NOMO-1 (cell line): ENCODE data around the gene TMEM131.
"Not testable (repeated sequence)": the region's sequence is repeated elsewhere in the genome, so short reads cannot be mapped to it uniquely, and the experiment has no call there.

Experiments used
- DNase-seq, 2 experiments: peaks; one replicate each; lab custom pipeline; 2025; ENCODE audit not compliant: unreplicated experiment in 2 of 2; lab: John Stamatoyannopoulos, UW

TMEM131 gene

GRCh38 chr2:97917668-97918067 is 78.1 kb downstream of the TMEM131 start:
- DNase-seq = not testable (repeated sequence)

GRCh38 chr2:97914691-97915213 is 81.0 kb downstream of the TMEM131 start:
- no peak for DNase-seq

- DNase-seq = no peak
These were observed 81.9 kb downstream of the TMEM131 start for GRCh38 chr2:97913846-97914245.

GRCh38 chr2:97911922-97912575 is 83.7 kb downstream of the TMEM131 start:
- no peak for DNase-seq

GRCh38 chr2:97911206-97911921 is 84.4 kb downstream of the TMEM131 start:
- DNase-seq = peak; percentile 39 to 97

- DNase-seq = peak in 1 of 2 experiments; percentile 22
These were observed 85.1 kb downstream of the TMEM131 start for GRCh38 chr2:97910403-97911205.

GRCh38 chr2:97908208-97908676 is 87.5 kb downstream of the TMEM131 start:
- DNase-seq = peak in 1 of 2 experiments; percentile 36

- DNase-seq = no peak
These were observed 88.2 kb downstream of the TMEM131 start for GRCh38 chr2:97907369-97908100.

- DNase-seq = no peak
These were observed 89.4 kb downstream of the TMEM131 start for GRCh38 chr2:97906307-97906706.

- no peak for DNase-seq
These were observed 90.5 kb downstream of the TMEM131 start for GRCh38 chr2:97905294-97905693.

GRCh38 chr2:97901862-97902261 is 93.9 kb downstream of the TMEM131 start:
- DNase-seq = no peak

GRCh38 chr2:97900806-97901205 is 94.9 kb downstream of the TMEM131 start:
- DNase-seq = no peak

- not testable (repeated sequence) for DNase-seq
These were observed 102.7 kb downstream of the TMEM131 start for GRCh38 chr2:97893042-97893441.

GRCh38 chr2:97891611-97892010 is 104.1 kb downstream of the TMEM131 start:
- no peak for DNase-seq

- DNase-seq = no peak
These were observed 106.6 kb downstream of the TMEM131 start for GRCh38 chr2:97889156-97889555.

GRCh38 chr2:97885841-97886240 is 109.9 kb downstream of the TMEM131 start:
- no peak for DNase-seq

GRCh38 chr2:97880334-97880733 is 115.4 kb downstream of the TMEM131 start:
- DNase-seq = no peak

- DNase-seq = no peak
These were observed 116.9 kb downstream of the TMEM131 start for GRCh38 chr2:97878865-97879264.

- not testable (repeated sequence) for DNase-seq
These were observed 117.4 kb downstream of the TMEM131 start for GRCh38 chr2:97878317-97878716.

- DNase-seq = no peak
These were observed 124.5 kb downstream of the TMEM131 start for GRCh38 chr2:97871096-97871780.
